ENCODE results near the gene KIF5A. TPM values are rescaled to one million over a fixed set of nuclear protein-coding genes. Genes with fewer than 3 reads are reported as not detected.

The KIF5A gene
- total RNA-seq, 4 donors from 2014 or later: 0.08 to 1.2 (median 0.23) TPM

- intact Hi-C loops (cut with DNase I; ENCODE audit: low total_unique reads): no loop called here
- no peak for DNase-seq (ENCODE audit: low spot score in 2 of 2)
- no peak overlapping the region for H3K4me3 ChIP-seq (ENCODE audit: low read depth, poor library complexity, severe bottlenecking)
- TF ChIP-seq, protein P1, sequence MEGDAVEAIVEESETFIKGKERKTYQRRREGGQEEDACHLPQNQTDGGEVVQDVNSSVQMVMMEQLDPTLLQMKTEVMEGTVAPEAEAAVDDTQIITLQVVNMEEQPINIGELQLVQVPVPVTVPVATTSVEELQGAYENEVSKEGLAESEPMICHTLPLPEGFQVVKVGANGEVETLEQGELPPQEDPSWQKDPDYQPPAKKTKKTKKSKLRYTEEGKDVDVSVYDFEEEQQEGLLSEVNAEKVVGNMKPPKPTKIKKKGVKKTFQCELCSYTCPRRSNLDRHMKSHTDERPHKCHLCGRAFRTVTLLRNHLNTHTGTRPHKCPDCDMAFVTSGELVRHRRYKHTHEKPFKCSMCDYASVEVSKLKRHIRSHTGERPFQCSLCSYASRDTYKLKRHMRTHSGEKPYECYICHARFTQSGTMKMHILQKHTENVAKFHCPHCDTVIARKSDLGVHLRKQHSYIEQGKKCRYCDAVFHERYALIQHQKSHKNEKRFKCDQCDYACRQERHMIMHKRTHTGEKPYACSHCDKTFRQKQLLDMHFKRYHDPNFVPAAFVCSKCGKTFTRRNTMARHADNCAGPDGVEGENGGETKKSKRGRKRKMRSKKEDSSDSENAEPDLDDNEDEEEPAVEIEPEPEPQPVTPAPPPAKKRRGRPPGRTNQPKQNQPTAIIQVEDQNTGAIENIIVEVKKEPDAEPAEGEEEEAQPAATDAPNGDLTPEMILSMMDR (IDR thresholded peaks at IDR 0.05): no peak
- no peak for TF ChIP-seq POLR2A (IDR thresholded peaks at IDR 0.05)
- WGBS, 2 donors: 79 to 87% methylated on average over 4 of the region's 4 CpGs
Measured at GRCh38 chr12:57526477-57527126, 23.2 kb upstream of the KIF5A start.

DNA sequence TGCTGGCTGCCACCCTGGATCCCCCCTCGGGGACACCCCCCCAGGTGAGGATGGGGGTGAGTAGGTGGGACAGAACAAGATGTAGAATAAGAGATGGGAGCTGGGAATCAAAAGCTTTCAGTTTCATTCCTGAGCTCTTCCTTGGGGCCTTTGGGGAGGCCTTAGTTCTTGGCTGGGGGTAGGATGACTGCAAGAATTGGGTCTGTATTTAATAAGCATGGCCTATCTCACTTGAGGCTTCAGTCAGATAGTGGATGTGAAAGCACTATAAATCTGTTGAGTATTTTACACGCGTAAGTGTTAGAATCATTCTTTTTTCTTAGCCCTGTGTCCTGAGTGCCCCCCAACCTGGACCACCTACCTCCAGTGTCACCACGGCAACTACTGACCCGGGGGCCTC, 22.7 kb upstream of the KIF5A start:
- 71 to 79% methylated on average over 5 of the region's 5 CpGs for WGBS, 2 donors
- TF ChIP-seq, protein P1 (IDR thresholded peaks at IDR 0.05): no peak
- no peak for TF ChIP-seq POLR2A (IDR thresholded peaks at IDR 0.05)
- intact Hi-C loops (cut with DNase I; ENCODE audit: low total_unique reads): no loop called here
- H3K4me3 ChIP-seq (ENCODE audit: low read depth, poor library complexity, severe bottlenecking): no peak overlapping the region
- no peak for DNase-seq (ENCODE audit: low spot score in 2 of 2)

DNA sequence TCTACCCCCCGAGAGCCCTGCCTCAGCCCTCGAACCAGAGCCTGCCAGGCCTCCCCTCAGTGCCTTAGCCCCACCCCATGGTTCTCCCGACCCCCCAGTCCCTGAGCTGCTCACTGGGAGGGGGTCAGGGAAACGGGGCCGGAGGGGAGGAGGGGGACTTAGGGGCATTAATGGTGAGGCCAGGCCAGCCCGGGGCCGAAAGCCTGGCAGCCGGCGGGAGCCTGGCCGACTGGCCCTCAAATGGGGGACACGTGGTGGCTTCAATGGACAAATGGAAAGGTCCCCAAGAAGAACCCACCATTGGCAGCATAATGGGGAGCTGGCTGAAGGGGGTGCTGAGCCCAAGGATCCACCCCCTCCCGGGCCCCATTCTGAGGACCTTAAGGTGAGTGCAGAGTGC, 21.7 kb upstream of the KIF5A start:
- DNase-seq (ENCODE audit: low spot score in 2 of 2): no peak
- TF ChIP-seq, protein P1 (IDR thresholded peaks at IDR 0.05): no peak
- TF ChIP-seq POLR2A (IDR thresholded peaks at IDR 0.05): no peak
- intact Hi-C loops (cut with DNase I; ENCODE audit: low total_unique reads): no loop called here
- no peak overlapping the region for H3K4me3 ChIP-seq (ENCODE audit: low read depth, poor library complexity, severe bottlenecking)
- 81 to 87% methylated on average over 12 of the region's 12 CpGs for WGBS, 2 donors

DNA sequence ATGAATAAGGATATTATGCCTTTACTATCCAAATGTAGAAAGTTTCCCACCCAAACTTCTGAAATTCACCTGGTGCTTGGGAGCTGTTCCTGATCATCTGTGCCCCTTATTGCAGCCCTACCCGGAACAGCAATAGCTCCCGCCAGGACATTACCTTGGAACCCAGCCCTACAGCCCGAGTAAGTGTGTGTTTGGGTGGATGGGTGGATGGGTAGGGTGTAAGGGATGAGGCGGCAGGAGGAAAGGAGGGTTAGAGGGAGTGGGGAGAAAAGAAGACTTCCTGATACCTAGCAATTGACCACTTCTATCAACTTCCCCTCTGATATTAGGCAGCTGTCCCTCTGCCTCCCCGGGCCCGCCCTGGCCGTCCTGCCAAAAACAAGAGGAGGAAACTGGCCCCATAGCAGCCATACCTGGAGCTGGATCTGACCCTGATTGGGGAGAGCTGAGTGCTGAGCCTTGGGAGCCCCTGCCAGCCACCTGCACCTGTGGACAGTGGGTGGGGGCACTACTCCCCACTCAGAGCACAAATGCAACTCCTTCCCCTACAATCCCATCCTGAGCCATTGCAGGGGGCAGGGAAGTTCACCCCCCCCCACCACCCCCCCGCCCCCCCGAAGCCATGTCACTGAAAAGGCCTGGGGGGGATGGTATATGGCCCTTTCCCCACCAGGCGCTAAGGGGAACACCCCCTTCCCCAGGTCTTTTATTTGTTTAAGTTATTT, 20.9 kb upstream of the KIF5A start:
- DNase-seq (ENCODE audit: low spot score in 2 of 2): no peak
- no peak overlapping the region for H3K4me3 ChIP-seq (ENCODE audit: low read depth, poor library complexity, severe bottlenecking)
- intact Hi-C loops (cut with DNase I; ENCODE audit: low total_unique reads): no loop called here
- TF ChIP-seq POLR2A (IDR thresholded peaks at IDR 0.05): no peak
- TF ChIP-seq, protein P1 (IDR thresholded peaks at IDR 0.05): no peak
- 72 to 79% methylated on average over 9 to 10 of the region's 10 CpGs for WGBS, 2 donors

DNA sequence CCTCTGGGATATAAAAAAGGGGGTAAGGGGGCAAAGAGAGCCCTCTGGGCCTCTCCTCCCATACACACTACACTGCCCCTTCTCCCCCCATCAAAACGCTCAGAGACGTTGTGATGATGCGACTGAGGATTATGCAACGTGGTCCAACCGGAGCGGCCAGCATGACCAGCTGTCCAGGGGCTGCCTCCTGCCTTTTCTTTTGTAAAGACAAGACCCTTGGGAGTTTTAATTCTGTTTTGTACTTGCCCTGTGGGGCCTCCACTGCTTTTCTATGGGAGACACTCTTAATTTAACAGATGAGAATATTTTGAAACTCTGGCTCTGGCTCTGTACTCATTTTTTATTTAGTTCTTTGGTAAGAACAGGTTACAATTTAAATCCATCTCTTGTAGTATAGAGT, 20.0 kb upstream of the KIF5A start:
- 65 to 72% methylated on average over 6 of the region's 6 CpGs for WGBS, 2 donors
- no peak overlapping the region for H3K4me3 ChIP-seq (ENCODE audit: low read depth, poor library complexity, severe bottlenecking)
- intact Hi-C loops (cut with DNase I; ENCODE audit: low total_unique reads): no loop called here
- no peak for DNase-seq (ENCODE audit: low spot score in 2 of 2)
- no peak for TF ChIP-seq POLR2A (IDR thresholded peaks at IDR 0.05)
- TF ChIP-seq, protein P1 (IDR thresholded peaks at IDR 0.05): no peak

Measured in lower leg skin (tissue), 4 donors.